K562 (cell line): ENCODE data around the gene ATP2A3. TPM values are rescaled to one million over a fixed set of nuclear protein-coding genes. Genes with fewer than 3 reads are reported as not detected.

ENCODE experiments used
- ATAC-seq: fragments of 200-7000 bp; cut with Tn5 transposase; 3 replicates; pipeline ENCODE4 v1.9.1; 2020; ENCODE audit warnings: moderate library complexity
- BruUV-seq: library from RNA; stranded (reverse); fragments of 400-500 nt; replicated peaks from 2 replicates; lab custom pipeline; 2021; lab: Mats Ljungman, UMichigan
- CTCF ChIA-PET: fragments of 300-600 bp; formaldehyde crosslinking; extraction: SDS; loops from one replicate; lab custom pipeline; 2021; ENCODE audit warnings: low intra/inter-chr PET ratio; lab: Yijun Ruan, JAX
- POLR2A ChIA-PET: fragments of 300-600, 350-650 bp; sonication (Branson Sonifier 250); formaldehyde crosslinking; extraction: SDS; loops from one replicate; lab custom pipeline; 2021; ENCODE audit warnings: antibody characterized with exemption, inconsistent platforms; lab: Yijun Ruan, JAX
- DNase-seq, 4 experiments: peaks; one replicate each; pipeline versions ENCODE4 v3.0.0 to v3.0.0-alpha.2; 2011 to 2018; ENCODE audit warnings: low spot score in 3 of 4, mixed read lengths in 3 of 4; ENCODE audit errors: extremely low read depth in 1 of 4
- FAIRE-seq: peaks from 2 replicates; lab custom pipeline; 2011; peaks lifted over from hg19 to GRCh38; lab: Jason Lieb, UNC
- H2AFZ ChIP-seq: 2 replicates; pipeline ENCODE4 v1.6.0; 2011; ENCODE audit warnings: low read depth, low read length, control low read depth, inconsistent platforms
- H3K27ac ChIP-seq: fragments of 200-600 bp; 3 replicates; pipeline ENCODE4 v1.8.0; 2011; ENCODE audit warnings: low read depth, mild to moderate bottlenecking, control low read depth, inconsistent platforms, low read length, moderate library complexity, mixed read lengths; ENCODE audit errors: extremely low read depth
- H3K27me3 ChIP-seq, 2 experiments: fragments of 300-600 bp in 1 of 2; 2 replicates in 1 of 2; 3 replicates in 1 of 2; pipeline versions ENCODE4 v1.6.0 to v1.8.0; 2011; ENCODE audit warnings: inconsistent platforms in 2 of 2, low read length in 2 of 2, mild to moderate bottlenecking in 1 of 2, mixed read lengths in 1 of 2, moderate library complexity in 1 of 2; ENCODE audit not compliant: control insufficient read depth in 2 of 2, insufficient read depth in 2 of 2
- H3K36me3 ChIP-seq: fragments of 300-600 bp; 3 replicates; pipeline ENCODE4 v1.8.0; 2011; ENCODE audit warnings: mild to moderate bottlenecking, low read length, inconsistent platforms; ENCODE audit not compliant: control insufficient read depth, insufficient read depth
- H3K4me1 ChIP-seq, 2 experiments: fragments of 200-600 bp in 1 of 2; replicated peaks in 1 of 2; 2 replicates in 1 of 2; 3 replicates in 1 of 2; pipeline versions ENCODE4 v1.5.1 to v1.8.0; 2011; ENCODE audit warnings: inconsistent platforms in 2 of 2, low read length in 2 of 2, mild to moderate bottlenecking in 1 of 2, mixed read lengths in 1 of 2, moderate library complexity in 1 of 2; ENCODE audit not compliant: control insufficient read depth in 2 of 2, insufficient read depth in 2 of 2
- H3K4me2 ChIP-seq: 2 replicates; pipeline ENCODE4 v1.6.1; 2011; ENCODE audit warnings: low read length, control low read depth, inconsistent platforms, mixed read lengths; ENCODE audit not compliant: insufficient read depth
- H3K4me3 ChIP-seq: fragments of 200-600 bp; sonication (generic), shearing (Covaris generic); 2 replicates; pipeline ENCODE4 v1.5.1; 2016; ENCODE audit warnings: control low read depth, inconsistent platforms
- H3K79me2 ChIP-seq: fragments of 200-600 bp; 3 replicates; pipeline ENCODE4 v1.8.0; 2011; ENCODE audit warnings: low read length, inconsistent platforms; ENCODE audit not compliant: control insufficient read depth, insufficient read depth
- H3K9ac ChIP-seq, 2 experiments: 2 replicates each; pipeline versions ENCODE4 v1.6.0 to v1.6.1; 2011; ENCODE audit warnings: low read depth in 2 of 2, low read length in 2 of 2, control low read depth in 1 of 2, inconsistent platforms in 1 of 2, mild to moderate bottlenecking in 1 of 2, mixed read lengths in 1 of 2; ENCODE audit not compliant: insufficient read depth in 1 of 2
- H3K9me1 ChIP-seq: one replicate; pipeline ENCODE4 v1.6.0; 2011; ENCODE audit warnings: inconsistent platforms, mild to moderate bottlenecking, low read length, moderate library complexity; ENCODE audit not compliant: control insufficient read depth, insufficient read depth
- H3K9me3 ChIP-seq: replicated peaks from 2 replicates; pipeline ENCODE4 v1.5.1; 2011; ENCODE audit warnings: low read depth, low read length, inconsistent platforms; ENCODE audit not compliant: control insufficient read depth, insufficient read depth
- H4K20me1 ChIP-seq: replicated peaks from 2 replicates; pipeline ENCODE4 v1.6.1; 2011; ENCODE audit warnings: low read length, inconsistent platforms, mixed read lengths; ENCODE audit not compliant: control insufficient read depth, insufficient read depth
- ATF1 ChIP-seq, 2 experiments: fragments of 450-650 bp in 1 of 2; IDR thresholded peaks; 2 replicates each; pipeline ENCODE4 v1.6.1; 2016; ENCODE audit warnings: missing compliant biosample characterization in 1 of 2, missing genetic modification characterization in 1 of 2
- RBFOX2 ChIP-seq: fragments of 200-400 bp; formaldehyde crosslinking; IDR thresholded peaks from 2 replicates; pipeline ENCODE4 v1.6.1; 2017; ENCODE audit warnings: low read depth, mild to moderate bottlenecking, low read length, moderate library complexity
- U2AF2 ChIP-seq: fragments of 200-400 bp; formaldehyde crosslinking; optimal IDR thresholded peaks from 2 replicates; pipeline ENCODE3; 2017; ENCODE audit warnings: low read depth, mild to moderate bottlenecking, low read length
- whole genome bisulfite sequencing: fragments of 100-300 bp; shearing (Covaris generic); methylation state at CpG from one replicate; pipeline ENCODE4 v1.1.6; 2016; ENCODE audit warnings: low coverage, mixed read lengths; ENCODE audit not compliant: insufficient coverage; ENCODE audit errors: missing lambda C conversion rate; 5-methylcytosine and 5-hydroxymethylcytosine counted together
- in situ Hi-C: fragments of 300-500 bp; cut with MboI; formaldehyde crosslinking; loops from 4 replicates; pipeline ENCODE4 v1.15.0; 2018; ENCODE audit warnings: inconsistent platforms, mixed read lengths
- intact Hi-C: fragments of 100-400 bp; cut with micrococcal nuclease; formaldehyde crosslinking; loops from 2 replicates; pipeline ENCODE4 v1.14.2; 2022
- polyA plus RNA-seq, 8 experiments: library from polyadenylated mRNA; depleted of rRNA in 4 of 8; stranded (reverse) in 5 of 8; unstranded in 3 of 8; fragments of >200 nt; fragmentation: Nextera tagmentation in 2 of 8; fragmentation: Illumina TruSeq in 1 of 8; extraction: Ambion mirVana in 2 of 8; extraction: Trizol in 1 of 8; gene quantifications; 2 replicates each; pipeline versions ENCODE4 v1.2.1 to v1.2.3, GENCODE V29; 2011 to 2014; ENCODE audit warnings: inconsistent platforms in 1 of 8, missing spikeins in 1 of 8
- total RNA-seq, 7 experiments: library from RNA; depleted of rRNA in 6 of 7; stranded (reverse); fragments of >200 nt in 6 of 7; fragmentation: Illumina TruSeq in 2 of 7; extraction: Trizol in 2 of 7; gene quantifications; 2 replicates each; pipeline versions ENCODE4 v1.2.1 to v1.2.3, GENCODE V29; 2011 to 2021; ENCODE audit warnings: low replicate concordance in 1 of 7
- TF ChIP-seq, protein P1 (sequence below): sonication (generic); formaldehyde crosslinking; IDR thresholded peaks from 2 replicates; pipeline ENCODE4 v1.8.1; 2023; ENCODE audit warnings: mild to moderate bottlenecking, missing genetic modification reagents
- TF ChIP-seq, protein P2 (sequence below): fragments of 250-450 bp; sonication (Bioruptor Pico); IDR thresholded peaks from 2 replicates; pipeline ENCODE4 v1.5.0; 2021; ENCODE audit warnings: mild to moderate bottlenecking, borderline replicate concordance

Gene ATP2A3
- total and polyA plus RNA-seq, 9 of the 15 experiments (the other 6 are each of a cell fraction or from before 2014, with no cell fraction given): 0.65 to 103 (median 31.3) TPM

GRCh38 chr17:3919123-3919624 is 45.1 kb downstream of the ATP2A3 start:
- 72% methylated on average over 7 of the region's 22 CpGs for WGBS
- POLR2A ChIA-PET: interaction anchor here (1.1 kb wide), 1 partner anchor 10 kb away, joined by 4 read pairs; no protein-coding TSS in a partner anchor
- no TSS peak for BruUV-seq

More at GRCh38 chr17:3919123-3919624, 45.1 kb downstream of the ATP2A3 start:
- Histone ChIP-seq H3K9ac (no peak overlapping the region), H3K79me2 (peaks cover 27% of the 10 kb centered on the region), H3K27ac (no peak overlapping the region), H4K20me1 (no peaks in the 10 kb centered on the region; the same call in 1 of the 2 replicates), H3K36me3 (no peaks in the 10 kb centered on the region), H3K4me3 (no peak overlapping the region), H3K27me3 (no peaks in the 10 kb centered on the region), H3K9me1 (no peaks in the 10 kb centered on the region), H3K4me2 (no peak overlapping the region), H3K9me3 (no peaks in the 10 kb centered on the region), H3K4me1 (peaks cover 28 to 56% of the 10 kb centered on the region in 2 experiments), H2AFZ (no peak overlapping the region)
- intact Hi-C loops: no loop called here
- no peak for DNase-seq
- FAIRE-seq: no peak
- CTCF ChIA-PET: no interaction called here
- TF ChIP-seq ATF1 (CRISPR knock-in tag; IDR thresholded peaks at IDR 0.05) (no peak), ATF1 (tag; IDR thresholded peaks at IDR 0.05) (no peak), RBFOX2 (peak; percentile 43; the same call in 1 of the 2 replicates), U2AF2 (no peak)
- TF ChIP-seq, protein P1, sequence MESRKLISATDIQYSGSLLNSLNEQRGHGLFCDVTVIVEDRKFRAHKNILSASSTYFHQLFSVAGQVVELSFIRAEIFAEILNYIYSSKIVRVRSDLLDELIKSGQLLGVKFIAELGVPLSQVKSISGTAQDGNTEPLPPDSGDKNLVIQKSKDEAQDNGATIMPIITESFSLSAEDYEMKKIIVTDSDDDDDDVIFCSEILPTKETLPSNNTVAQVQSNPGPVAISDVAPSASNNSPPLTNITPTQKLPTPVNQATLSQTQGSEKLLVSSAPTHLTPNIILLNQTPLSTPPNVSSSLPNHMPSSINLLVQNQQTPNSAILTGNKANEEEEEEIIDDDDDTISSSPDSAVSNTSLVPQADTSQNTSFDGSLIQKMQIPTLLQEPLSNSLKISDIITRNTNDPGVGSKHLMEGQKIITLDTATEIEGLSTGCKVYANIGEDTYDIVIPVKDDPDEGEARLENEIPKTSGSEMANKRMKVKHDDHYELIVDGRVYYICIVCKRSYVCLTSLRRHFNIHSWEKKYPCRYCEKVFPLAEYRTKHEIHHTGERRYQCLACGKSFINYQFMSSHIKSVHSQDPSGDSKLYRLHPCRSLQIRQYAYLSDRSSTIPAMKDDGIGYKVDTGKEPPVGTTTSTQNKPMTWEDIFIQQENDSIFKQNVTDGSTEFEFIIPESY (CRISPR knock-in tag): peak; percentile 74
- TF ChIP-seq, protein P2, sequence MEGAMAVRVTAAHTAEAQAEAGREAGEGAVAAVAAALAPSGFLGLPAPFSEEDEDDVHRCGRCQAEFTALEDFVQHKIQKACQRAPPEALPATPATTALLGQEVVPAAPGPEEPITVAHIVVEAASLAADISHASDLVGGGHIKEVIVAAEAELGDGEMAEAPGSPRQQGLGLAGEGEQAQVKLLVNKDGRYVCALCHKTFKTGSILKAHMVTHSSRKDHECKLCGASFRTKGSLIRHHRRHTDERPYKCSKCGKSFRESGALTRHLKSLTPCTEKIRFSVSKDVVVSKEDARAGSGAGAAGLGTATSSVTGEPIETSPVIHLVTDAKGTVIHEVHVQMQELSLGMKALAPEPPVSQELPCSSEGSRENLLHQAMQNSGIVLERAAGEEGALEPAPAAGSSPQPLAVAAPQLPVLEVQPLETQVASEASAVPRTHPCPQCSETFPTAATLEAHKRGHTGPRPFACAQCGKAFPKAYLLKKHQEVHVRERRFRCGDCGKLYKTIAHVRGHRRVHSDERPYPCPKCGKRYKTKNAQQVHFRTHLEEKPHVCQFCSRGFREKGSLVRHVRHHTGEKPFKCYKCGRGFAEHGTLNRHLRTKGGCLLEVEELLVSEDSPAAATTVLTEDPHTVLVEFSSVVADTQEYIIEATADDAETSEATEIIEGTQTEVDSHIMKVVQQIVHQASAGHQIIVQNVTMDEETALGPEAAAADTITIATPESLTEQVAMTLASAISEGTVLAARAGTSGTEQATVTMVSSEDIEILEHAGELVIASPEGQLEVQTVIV: no peak
- ATAC-seq: no peak
- in situ Hi-C loops: loop anchor here (10.0 kb wide), 1 partner anchor 86 kb away; no protein-coding TSS in a partner anchor
